ENCODE results near the gene TACR1. TPM values are rescaled to one million over a fixed set of nuclear protein-coding genes. Genes with fewer than 3 reads are reported as not detected.

The TACR1 gene
- total RNA-seq, 1 experiment from 2014 or later = not detected

GRCh38 chr2:75200140-75201096, 1.1 kb upstream of the TACR1 start:
- Histone ChIP-seq H3K27ac (no peak overlapping the region), H3F3A (ENCODE audit: insufficient read depth, low read depth) (no peaks in the 10 kb centered on the region), H3K27me3 (ENCODE audit: insufficient read depth, low read depth) (peaks cover 34% of the 10 kb centered on the region; the same call in 1 of the 2 replicates), H3K9me2 (ENCODE audit: insufficient read depth) (no peaks in the 10 kb centered on the region), H3K4me3 (peak overlapping the region; percentile 72), H3K4me1 (replicated peaks; ENCODE audit: insufficient read depth) (peaks cover 6% of the 10 kb centered on the region), H2AFZ (peak overlapping the region; percentile 86), H4K20me1 (ENCODE audit: insufficient read depth) (no peaks in the 10 kb centered on the region), H3K79me2 (ENCODE audit: low read depth) (no peaks in the 10 kb centered on the region), H3K4me2 (peak overlapping the region; percentile 95), H3K9me3 (ENCODE audit: insufficient read depth, low read depth) (no peaks in the 10 kb centered on the region), H3K36me3 (ENCODE audit: low read depth) (no peaks in the 10 kb centered on the region)
- no TSS peak for BruUV-seq (replicated peaks)
- intact Hi-C loops (cut with micrococcal nuclease; ENCODE audit: unreplicated experiment) = loop anchor here (1.0 kb wide), 1 partner anchor 204 kb away; no protein-coding TSS in a partner anchor
- CTCF ChIA-PET = no interaction called here
- TF ChIP-seq CTCF (conservative IDR thresholded peaks at IDR 0.05) (no peak), EZH2 (IDR thresholded peaks at IDR 0.05; ENCODE audit: low read depth) (peak; percentile 50; the same call in 1 of the 2 replicates)
- peak; percentile 38 to 59 for DNase-seq
- POLR2A ChIA-PET (ENCODE audit: unreplicated experiment) = interaction anchor here (0.6 kb wide), 1 partner anchor 154 kb away, joined by 4 read pairs; no protein-coding TSS in a partner anchor

- H3K36me3 ChIP-seq (ENCODE audit: low read depth) = no peaks in the 10 kb centered on the region
- no peaks in the 10 kb centered on the region for H3K79me2 ChIP-seq (ENCODE audit: low read depth)
- intact Hi-C loops (cut with micrococcal nuclease; ENCODE audit: unreplicated experiment) = no loop called here
- ChIA-PET CTCF (no interaction called here), POLR2A (ENCODE audit: unreplicated experiment) (no interaction called here)
- H3K4me3 ChIP-seq = no peak overlapping the region
- no peak overlapping the region for H3K27ac ChIP-seq
- H3F3A ChIP-seq (ENCODE audit: insufficient read depth, low read depth) = no peaks in the 10 kb centered on the region
- H3K9me3 ChIP-seq (ENCODE audit: insufficient read depth, low read depth) = no peaks in the 10 kb centered on the region
- no peaks in the 10 kb centered on the region for H3K9me2 ChIP-seq (ENCODE audit: insufficient read depth)
- peaks cover 6% of the 10 kb centered on the region; the same call in 1 of the 2 replicates for H3K4me1 ChIP-seq (replicated peaks; ENCODE audit: insufficient read depth)
- H2AFZ ChIP-seq = no peak overlapping the region
- H4K20me1 ChIP-seq (ENCODE audit: insufficient read depth) = no peaks in the 10 kb centered on the region
- H3K27me3 ChIP-seq (ENCODE audit: insufficient read depth, low read depth) = peaks cover 22% of the 10 kb centered on the region; the same call in 1 of the 2 replicates
- no peak for TF ChIP-seq EZH2 (IDR thresholded peaks at IDR 0.05; ENCODE audit: low read depth)
- no peak for TF ChIP-seq CTCF (conservative IDR thresholded peaks at IDR 0.05)
- no peak overlapping the region for H3K4me2 ChIP-seq
- no TSS peak for BruUV-seq (replicated peaks)
- no peak for DNase-seq
Observed at GRCh38 chr2:75195076-75195691, 4.1 kb downstream of the TACR1 start.

GRCh38 chr2:75194184-75194868, 5.0 kb downstream of the TACR1 start:
- no peak for DNase-seq
- no peaks in the 10 kb centered on the region for H3F3A ChIP-seq (ENCODE audit: insufficient read depth, low read depth)
- no peaks in the 10 kb centered on the region for H3K9me2 ChIP-seq (ENCODE audit: insufficient read depth)
- H2AFZ ChIP-seq = no peak overlapping the region
- intact Hi-C loops (cut with micrococcal nuclease; ENCODE audit: unreplicated experiment) = no loop called here
- no peak overlapping the region for H3K27ac ChIP-seq
- H3K9me3 ChIP-seq (ENCODE audit: insufficient read depth, low read depth) = no peaks in the 10 kb centered on the region
- no peaks in the 10 kb centered on the region for H4K20me1 ChIP-seq (ENCODE audit: insufficient read depth)
- H3K36me3 ChIP-seq (ENCODE audit: low read depth) = no peaks in the 10 kb centered on the region
- ChIA-PET CTCF (no interaction called here), POLR2A (ENCODE audit: unreplicated experiment) (interaction anchor here (0.7 kb wide), 1 partner anchor 158 kb away, joined by 3 read pairs; no protein-coding TSS in a partner anchor)
- no peak for TF ChIP-seq EZH2 (IDR thresholded peaks at IDR 0.05; ENCODE audit: low read depth)
- TF ChIP-seq CTCF (conservative IDR thresholded peaks at IDR 0.05) = no peak
- no peaks in the 10 kb centered on the region for H3K4me1 ChIP-seq (replicated peaks; ENCODE audit: insufficient read depth)
- no TSS peak for BruUV-seq (replicated peaks)
- no peak overlapping the region for H3K4me2 ChIP-seq
- no peak overlapping the region for H3K4me3 ChIP-seq
- peaks cover 15% of the 10 kb centered on the region; the same call in 1 of the 2 replicates for H3K27me3 ChIP-seq (ENCODE audit: insufficient read depth, low read depth)
- H3K79me2 ChIP-seq (ENCODE audit: low read depth) = no peaks in the 10 kb centered on the region
